ENCODE measurements around the gene PSMA6.

DNA sequence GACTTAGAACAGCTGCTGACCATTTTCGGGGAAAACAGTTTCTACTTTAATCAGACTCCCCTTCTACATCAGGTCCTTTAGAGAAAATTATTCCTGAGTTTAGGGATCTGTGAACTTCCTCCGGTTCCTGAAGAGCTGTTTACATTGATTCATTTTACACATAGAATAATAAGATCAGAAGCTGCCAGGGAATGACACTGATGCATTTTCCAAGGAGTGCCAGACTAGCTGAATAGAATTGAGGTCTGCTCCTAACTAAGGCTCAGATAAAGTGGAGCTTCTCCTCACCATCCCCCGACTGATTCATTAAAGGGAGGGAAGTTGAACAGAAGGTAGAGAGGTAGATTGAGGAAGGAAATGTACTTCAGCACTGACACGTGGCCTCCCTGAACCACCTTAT, 41.9 kb upstream of the PSMA6 start:
- no peak for TF ChIP-seq CTCF (conservative IDR thresholded peaks at IDR 0.05; ENCODE audit: low read depth in 2 of 2)
- no peak for TF ChIP-seq ZNF331 (CRISPR knock-in tag; IDR thresholded peaks at IDR 0.05; ENCODE audit: low read depth)
- no peak for TF ChIP-seq POLR2AphosphoS5 (IDR thresholded peaks at IDR 0.05; ENCODE audit: low read depth)
- TF ChIP-seq EZH2phosphoT487 (IDR thresholded peaks at IDR 0.05; ENCODE audit: unreplicated experiment) = no peak
- TF ChIP-seq JUNB (IDR thresholded peaks at IDR 0.05; ENCODE audit: unreplicated experiment) = no peak
- TF ChIP-seq REST (IDR thresholded peaks at IDR 0.05; ENCODE audit: unreplicated experiment) = no peak
- no peak for TF ChIP-seq ZNF114 (CRISPR knock-in tag; IDR thresholded peaks at IDR 0.05)
- TF ChIP-seq EZH2 (IDR thresholded peaks at IDR 0.05; ENCODE audit: low read depth, unreplicated experiment) = no peak
- no peak for TF ChIP-seq CREB1 (CRISPR knock-in tag; IDR thresholded peaks at IDR 0.05; ENCODE audit: low read depth)
- no peak for TF ChIP-seq NANOG (IDR thresholded peaks at IDR 0.05; ENCODE audit: borderline replicate concordance)
- no peak for TF ChIP-seq STAT1 (IDR thresholded peaks at IDR 0.05; ENCODE audit: unreplicated experiment)

Measured in GM23338 (cell line).